Coronary artery (tissue), 2 donors: Measurements from ENCODE around the gene TYW1.

ENCODE experiments used
- DNase-seq: peaks from one replicate; pipeline ENCODE4 v3.0.0-alpha.2; 2017; ENCODE audit warnings: low spot score
- H3K27ac ChIP-seq, 2 donors: fragments of 200-600 bp; sonication (generic); one replicate each; pipeline ENCODE4 v1.5.1; 2016 to 2019
- H3K4me3 ChIP-seq: fragments of 200-600 bp; sonication (generic); 2 replicates; pipeline ENCODE4 v1.5.1; 2016; ENCODE audit warnings: mild to moderate bottlenecking, moderate library complexity
- CTCF ChIP-seq: fragments of 200-600 bp; sonication (generic); IDR thresholded peaks from one replicate; pipeline ENCODE4 v1.5.1; 2019; ENCODE audit warnings: antibody characterized with exemption

TYW1 gene

DNA sequence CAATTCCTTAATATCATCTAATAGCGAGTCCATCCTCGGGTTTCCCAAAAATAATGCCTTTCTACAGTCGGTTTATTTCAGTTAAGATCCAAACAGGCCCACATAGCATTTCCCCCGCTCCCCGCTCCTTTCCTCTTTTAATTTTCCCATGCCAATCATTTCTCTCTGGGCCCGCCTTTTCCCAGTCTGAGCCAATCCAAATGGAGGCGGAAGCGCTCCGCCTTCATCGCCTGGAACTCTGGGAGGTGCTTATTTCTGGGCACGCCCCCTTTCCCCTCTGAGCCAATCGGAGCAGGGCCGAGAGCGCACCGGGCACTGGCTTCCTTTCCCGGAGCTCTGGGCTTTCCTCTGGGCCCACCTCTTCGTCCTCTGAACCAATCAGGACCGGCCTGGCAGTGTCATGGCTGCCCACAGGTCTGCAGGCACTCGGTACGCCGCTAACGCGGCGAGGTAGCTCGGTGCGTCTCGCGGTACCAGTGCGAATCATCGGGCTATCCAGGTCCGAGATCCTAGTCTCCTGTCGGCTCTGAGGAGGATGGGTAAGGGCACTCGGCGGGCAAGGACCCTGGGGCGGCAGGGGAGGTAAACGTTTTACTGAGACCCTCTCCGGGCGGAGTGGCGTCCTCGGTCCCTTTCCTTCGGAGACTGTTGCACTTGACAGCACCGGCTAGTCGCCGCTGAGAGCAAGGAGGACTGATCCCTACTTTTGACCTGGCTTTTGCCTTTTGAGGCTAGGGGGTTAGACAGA lies at the start of gene TYW1:
TYW1 (plus strand) TSS at position 390 of the 748 bp plus-strand sequence; CDS start at position 536, 146 bp downstream.
- Histone ChIP-seq H3K4me3 (peak within 1 kb of the TSS; percentile 80), H3K27ac (peak within 1 kb of the TSS; percentile 74 to 94)
- DNase-seq = peak; percentile 99

GRCh38 chr7:66948480-66949109 lies 48.0 kb upstream of the TYW1 start:
- no peak for DNase-seq
- Histone ChIP-seq H3K4me3 (no peak overlapping the region), H3K27ac (no peak overlapping the region)
- TF ChIP-seq CTCF = no peak

DNA sequence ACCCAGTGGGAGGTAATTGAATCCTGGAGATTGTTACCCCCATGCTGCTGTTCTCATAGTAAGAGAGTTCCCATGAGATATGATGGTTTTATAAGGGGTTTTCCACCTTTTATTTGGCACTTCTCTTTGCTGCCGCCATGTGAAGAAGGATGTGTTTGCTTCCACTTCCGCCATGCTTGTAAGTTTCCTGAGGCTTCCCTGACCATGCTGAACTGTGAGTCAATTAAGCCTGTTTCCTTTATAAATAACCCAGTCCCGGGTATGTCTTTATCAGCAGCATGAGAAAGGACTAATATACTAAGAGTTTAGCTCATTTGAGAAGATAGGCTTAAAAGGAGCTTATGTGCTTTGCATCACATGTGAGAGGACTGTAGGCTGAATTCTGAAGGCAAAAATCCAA lies 46.3 kb upstream of the TYW1 start:
- DNase-seq = no peak
- no peak for TF ChIP-seq CTCF
- Histone ChIP-seq H3K27ac (no peak overlapping the region), H3K4me3 (no peak overlapping the region)

GRCh38 chr7:66950763-66951162 lies 45.9 kb upstream of the TYW1 start:
- no peak for DNase-seq
- Histone ChIP-seq H3K27ac (no peak overlapping the region), H3K4me3 (no peak overlapping the region)
- no peak for TF ChIP-seq CTCF

- Histone ChIP-seq H3K27ac (no peak overlapping the region), H3K4me3 (no peak overlapping the region)
- no peak for DNase-seq
- no peak for TF ChIP-seq CTCF
These were observed 44.1 kb upstream of the TYW1 start for GRCh38 chr7:66952343-66953043.

- no peak overlapping the region for H3K27ac ChIP-seq
- no peak overlapping the region for H3K4me3 ChIP-seq
- no peak for DNase-seq
- no peak for TF ChIP-seq CTCF
These were observed 43.6 kb upstream of the TYW1 start for GRCh38 chr7:66953044-66953427.

GRCh38 chr7:66957595-66958290 lies 38.9 kb upstream of the TYW1 start:
- no peak overlapping the region for H3K4me3 ChIP-seq
- peak overlapping the region in 1 of 2 donors; percentile 27 for H3K27ac ChIP-seq
- no peak for DNase-seq
- TF ChIP-seq CTCF = no peak
